Tibial nerve (tissue), 4 donors: Measurements from ENCODE around the gene SCG5. TPM values are rescaled to one million over a fixed set of nuclear protein-coding genes. Genes with fewer than 3 reads are reported as not detected.

Source experiments
- DNase-seq, 2 donors: peaks; one replicate each; pipeline ENCODE4 v3.0.0-alpha.2; 2019; ENCODE audit warnings: low spot score in 2 of 2
- H3K27ac ChIP-seq, 4 donors: fragments of 200-600 bp; sonication (generic) in 3 of 4; one replicate each; pipeline ENCODE4 v1.5.1; 2017 to 2019; ENCODE audit warnings: mild to moderate bottlenecking in 1 of 4
- H3K27me3 ChIP-seq, 2 donors: fragments of 200-600 bp; sonication (generic) in 1 of 2; one replicate each; pipeline versions ENCODE4 v1.5.1 to v1.6.0; 2017 to 2019
- H3K36me3 ChIP-seq, 3 donors: fragments of 200-600 bp; sonication (generic); one replicate each; pipeline ENCODE4 v1.5.1; 2018 to 2019
- H3K4me1 ChIP-seq, 4 donors: fragments of 200-600 bp; sonication (generic) in 3 of 4; one replicate each; pipeline ENCODE4 v1.5.1; 2017 to 2019
- H3K4me3 ChIP-seq, 4 donors: fragments of 200-600 bp; sonication (generic) in 3 of 4; one replicate each; pipeline ENCODE4 v1.5.1; 2017 to 2019; ENCODE audit warnings: mild to moderate bottlenecking in 1 of 4, moderate library complexity in 1 of 4
- H3K9me3 ChIP-seq, 4 donors: fragments of 200-600 bp; sonication (generic) in 3 of 4; one replicate each; pipeline ENCODE4 v1.5.1; 2017 to 2019
- EP300 ChIP-seq, 2 donors: sonication (generic); formaldehyde crosslinking; IDR thresholded peaks; one replicate each; pipeline ENCODE4 v1.6.1; 2017; ENCODE audit warnings: antibody characterized with exemption in 2 of 2, mild to moderate bottlenecking in 1 of 2
- POLR2A ChIP-seq, 2 donors: fragments of 450-650 bp; IDR thresholded peaks; one replicate each; pipeline ENCODE4 v1.6.1; 2017; ENCODE audit warnings: antibody characterized with exemption in 2 of 2, mild to moderate bottlenecking in 2 of 2, moderate library complexity in 2 of 2
- WGBS, 2 donors: methylation state at CpG; one replicate each; pipeline ENCODE4 v1.1.5; 2018; 5-methylcytosine and 5-hydroxymethylcytosine counted together
- small RNA-seq: library from RNA; depleted of rRNA; stranded (forward); fragments of <200 nt; gene quantifications from one replicate; pipeline ENCODE3, GENCODE V24; 2016
- total RNA-seq, 4 donors: library from RNA; depleted of rRNA; stranded (reverse); fragments of >200 nt; gene quantifications; one replicate each; pipeline ENCODE4 v1.1.0, GENCODE V29; 2016
- TF ChIP-seq, protein P1 (sequence below), 5 experiments: fragments of 200-600 bp in 3 of 5; fragments of 450-650 bp in 2 of 5; sonication (generic) in 3 of 5; IDR thresholded peaks; one replicate each; pipeline ENCODE4 v1.5.1; 2016 to 2019; ENCODE audit warnings: antibody characterized with exemption in 5 of 5, mild to moderate bottlenecking in 3 of 5, moderate library complexity in 2 of 5

Gene SCG5
- total RNA-seq, 4 donors from 2014 or later: 0.44 to 0.90 TPM; not detected in 2

DNA sequence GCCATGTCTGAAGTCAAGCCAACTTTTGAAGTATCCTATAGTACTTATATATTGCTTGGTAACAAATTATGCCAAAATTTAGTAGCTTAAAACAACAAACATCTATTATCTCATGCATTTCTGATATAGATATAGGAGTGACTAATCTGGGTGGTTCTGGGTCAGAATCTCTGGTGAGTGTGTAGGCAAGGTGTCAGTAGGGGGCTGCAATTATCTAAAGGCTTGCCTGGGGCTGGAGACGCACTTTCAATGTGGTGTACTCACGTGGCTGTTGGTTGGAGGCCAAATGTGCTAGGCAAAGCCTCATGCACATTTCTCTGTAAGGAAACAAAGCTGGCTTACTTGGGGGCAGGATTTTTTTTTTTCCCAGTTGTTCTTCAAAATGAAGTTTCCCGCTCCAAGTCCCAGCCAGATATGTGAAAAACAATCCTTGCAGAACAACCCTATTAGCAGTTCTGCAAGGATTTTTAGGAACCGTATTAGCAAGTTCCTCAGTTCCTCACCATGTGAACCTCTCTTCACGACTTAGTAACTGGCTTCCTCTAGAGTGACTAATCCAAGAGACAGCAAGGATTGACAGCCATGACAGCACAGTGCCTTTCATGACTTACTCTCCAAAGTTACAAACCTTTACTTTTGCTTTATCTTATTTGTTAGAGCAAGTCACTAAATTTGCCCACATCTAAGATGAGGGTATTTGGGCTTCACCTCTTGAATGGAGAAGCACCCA lies 102.1 kb downstream of the SCG5 start:
- DNase-seq: no peak
- TF ChIP-seq, protein P1, sequence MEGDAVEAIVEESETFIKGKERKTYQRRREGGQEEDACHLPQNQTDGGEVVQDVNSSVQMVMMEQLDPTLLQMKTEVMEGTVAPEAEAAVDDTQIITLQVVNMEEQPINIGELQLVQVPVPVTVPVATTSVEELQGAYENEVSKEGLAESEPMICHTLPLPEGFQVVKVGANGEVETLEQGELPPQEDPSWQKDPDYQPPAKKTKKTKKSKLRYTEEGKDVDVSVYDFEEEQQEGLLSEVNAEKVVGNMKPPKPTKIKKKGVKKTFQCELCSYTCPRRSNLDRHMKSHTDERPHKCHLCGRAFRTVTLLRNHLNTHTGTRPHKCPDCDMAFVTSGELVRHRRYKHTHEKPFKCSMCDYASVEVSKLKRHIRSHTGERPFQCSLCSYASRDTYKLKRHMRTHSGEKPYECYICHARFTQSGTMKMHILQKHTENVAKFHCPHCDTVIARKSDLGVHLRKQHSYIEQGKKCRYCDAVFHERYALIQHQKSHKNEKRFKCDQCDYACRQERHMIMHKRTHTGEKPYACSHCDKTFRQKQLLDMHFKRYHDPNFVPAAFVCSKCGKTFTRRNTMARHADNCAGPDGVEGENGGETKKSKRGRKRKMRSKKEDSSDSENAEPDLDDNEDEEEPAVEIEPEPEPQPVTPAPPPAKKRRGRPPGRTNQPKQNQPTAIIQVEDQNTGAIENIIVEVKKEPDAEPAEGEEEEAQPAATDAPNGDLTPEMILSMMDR (IDR thresholded peaks at IDR 0.05): no peak
- TF ChIP-seq EP300 (IDR thresholded peaks at IDR 0.05) (no peak), POLR2A (IDR thresholded peaks at IDR 0.05) (no peak)
- peaks cover 0 to 19% (median 1%) of the 10 kb centered on the region in 4 donors for H3K9me3 ChIP-seq
- H3K4me3 ChIP-seq: no peak overlapping the region
- no peaks in the 10 kb centered on the region for H3K4me1 ChIP-seq
- 45 to 53% methylated on average over 5 of the region's 5 CpGs for WGBS, 2 donors
- no peak overlapping the region for H3K27ac ChIP-seq
- H3K27me3 ChIP-seq: no peaks in the 10 kb centered on the region
- H3K36me3 ChIP-seq: no peaks in the 10 kb centered on the region

DNA sequence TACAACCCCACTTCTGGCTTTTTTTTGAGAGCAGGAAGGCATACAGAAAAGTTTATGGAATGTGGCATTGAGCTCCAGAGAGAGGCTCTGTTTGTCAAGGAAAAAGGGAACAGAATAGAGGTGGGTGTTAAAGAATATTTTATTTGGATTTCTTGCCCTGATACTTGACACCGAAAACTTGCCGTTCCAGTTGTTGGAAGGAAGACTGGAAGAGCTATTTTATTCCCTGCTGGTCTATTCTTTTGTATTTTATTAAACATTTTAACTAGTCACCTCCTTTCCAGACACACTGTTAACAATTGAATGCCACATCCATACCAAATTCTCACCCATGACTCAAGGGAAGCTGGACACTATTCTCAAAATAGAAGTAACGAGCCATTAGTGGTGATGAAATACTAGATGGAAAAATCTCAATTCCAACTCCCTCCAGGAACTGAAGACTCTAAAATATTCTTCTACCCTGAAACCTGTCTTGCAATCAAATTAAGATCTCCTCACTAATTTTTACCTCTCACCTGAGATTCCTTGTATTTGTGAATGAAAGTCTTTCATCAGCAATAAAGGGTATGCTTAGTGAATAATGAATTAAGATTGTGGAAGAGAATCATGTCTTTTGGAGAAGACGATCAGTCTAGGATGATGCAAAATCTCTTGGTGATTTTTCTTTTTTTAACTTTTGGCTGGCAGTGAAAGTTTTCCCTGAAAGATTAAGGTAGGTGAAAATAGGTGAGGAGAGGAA lies 104.8 kb downstream of the SCG5 start:
- H3K4me1 ChIP-seq: no peaks in the 10 kb centered on the region
- DNase-seq: no peak
- no peaks in the 10 kb centered on the region for H3K27me3 ChIP-seq
- no peak overlapping the region for H3K4me3 ChIP-seq
- WGBS, 2 donors: 75 to 76% methylated on average over 4 of the region's 4 CpGs
- no peaks in the 10 kb centered on the region for H3K36me3 ChIP-seq
- H3K27ac ChIP-seq: no peak overlapping the region
- TF ChIP-seq, protein P1 (IDR thresholded peaks at IDR 0.05): no peak
- TF ChIP-seq POLR2A (IDR thresholded peaks at IDR 0.05): no peak
- no peak for TF ChIP-seq EP300 (IDR thresholded peaks at IDR 0.05)
- peaks cover 0 to 5% (median 0%) of the 10 kb centered on the region in 4 donors for H3K9me3 ChIP-seq

Small RNAs within 50 kb of the gene (small RNA-seq; reads per million reads assigned to genes)
- not detected for gene RN7SL286P

Other genes with a start within 250 kb of the SCG5 start
- 1 to 10 TPM in 2 of 4 donors, under 1 TPM in 1, not detected in 1; 0.21 to 3.6 (median 3.5) TPM for gene GOLGA8K, start 238.4 kb upstream of the SCG5 start, total RNA-seq
- 1 to 10 TPM in 1 of 4 donors, not detected in 3; 1.8 TPM for gene GOLGA8O, start 186.1 kb upstream of the SCG5 start, total RNA-seq
- gene GOLGA8N, start 48.3 kb upstream of the SCG5 start, total RNA-seq: 10 to 100 TPM; 11.0 to 27.3 (median 13.7) TPM
- 1 to 10 TPM in 2 of 4 donors, under 1 TPM in 2; 0.59 to 2.4 (median 0.82) TPM for gene ARHGAP11A, start 26.2 kb upstream of the SCG5 start, total RNA-seq
- under 1 TPM in 1 of 4 donors, not detected in 3; 0.30 TPM for gene GREM1, start 76.3 kb downstream of the SCG5 start, total RNA-seq